Measurements from ENCODE around the gene CTBP2.
"Not testable (repeated sequence)": the region's sequence is repeated elsewhere in the genome, so short reads cannot be mapped to it uniquely, and the experiment has no call there.

CTBP2 gene

GRCh38 chr10:125186431-125187170 lies 26.2 kb upstream of the CTBP2 start:
- no peaks in the 10 kb centered on the region for H4K20me1 ChIP-seq (ENCODE audit: insufficient read depth, low read length)
- no peaks in the 10 kb centered on the region for H3K79me2 ChIP-seq (ENCODE audit: low read length)
- no peaks in the 10 kb centered on the region for H3K9me3 ChIP-seq (replicated peaks; ENCODE audit: insufficient read depth, low read length)
- H3K27ac ChIP-seq (ENCODE audit: low read length): no peak overlapping the region
- no peaks in the 10 kb centered on the region for H3K9me2 ChIP-seq (replicated peaks; ENCODE audit: insufficient read depth, low read length)
- no peaks in the 10 kb centered on the region for H3F3A ChIP-seq (ENCODE audit: insufficient read depth, low read length)
- DNase-seq: no peak
- no peaks in the 10 kb centered on the region for H3K27me3 ChIP-seq (replicated peaks; ENCODE audit: insufficient read depth, low read length)
- no peak overlapping the region for H3K9ac ChIP-seq (ENCODE audit: low read length)
- H3K4me2 ChIP-seq (ENCODE audit: low read depth, low read length): no peak overlapping the region
- TF ChIP-seq CTCF (IDR thresholded peaks at IDR 0.05; ENCODE audit: low read length) (no peak), EZH2phosphoT487 (IDR thresholded peaks at IDR 0.05; ENCODE audit: low read length) (no peak)
- H2AFZ ChIP-seq (ENCODE audit: low read length): no peak overlapping the region
- H3K4me3 ChIP-seq (ENCODE audit: low read length): no peak overlapping the region
- no peaks in the 10 kb centered on the region for H3K4me1 ChIP-seq (ENCODE audit: low read length)
- H3K36me3 ChIP-seq (replicated peaks; ENCODE audit: insufficient read depth, low read length): no peaks in the 10 kb centered on the region

GRCh38 chr10:125179107-125179506 lies 18.7 kb upstream of the CTBP2 start:
- not testable (repeated sequence) for H3F3A ChIP-seq (ENCODE audit: insufficient read depth, low read length); H3K9me3 ChIP-seq (replicated peaks; ENCODE audit: insufficient read depth, low read length); DNase-seq; H3K9me2 ChIP-seq (replicated peaks; ENCODE audit: insufficient read depth, low read length); H3K4me2 ChIP-seq (ENCODE audit: low read depth, low read length); H3K27ac ChIP-seq (ENCODE audit: low read length); H4K20me1 ChIP-seq (ENCODE audit: insufficient read depth, low read length); H3K36me3 ChIP-seq (replicated peaks; ENCODE audit: insufficient read depth, low read length); H3K4me3 ChIP-seq (ENCODE audit: low read length); H3K9ac ChIP-seq (ENCODE audit: low read length); H3K79me2 ChIP-seq (ENCODE audit: low read length); H2AFZ ChIP-seq (ENCODE audit: low read length); H3K4me1 ChIP-seq (ENCODE audit: low read length)
- peaks cover 27% of the 10 kb centered on the region; the same call in 1 of the 2 replicates for H3K27me3 ChIP-seq (replicated peaks; ENCODE audit: insufficient read depth, low read length)

GRCh38 chr10:125177641-125178640 lies 17.6 kb upstream of the CTBP2 start:
- Histone ChIP-seq H3K9me3 (replicated peaks; ENCODE audit: insufficient read depth, low read length) (no peaks in the 10 kb centered on the region), H3K27ac (ENCODE audit: low read length) (no peak overlapping the region), H3K27me3 (replicated peaks; ENCODE audit: insufficient read depth, low read length) (peaks cover 27% of the 10 kb centered on the region; the same call in 1 of the 2 replicates), H2AFZ (ENCODE audit: low read length) (no peak overlapping the region), H3F3A (ENCODE audit: insufficient read depth, low read length) (no peaks in the 10 kb centered on the region), H3K79me2 (ENCODE audit: low read length) (no peaks in the 10 kb centered on the region), H3K9me2 (replicated peaks; ENCODE audit: insufficient read depth, low read length) (no peaks in the 10 kb centered on the region), H3K4me1 (ENCODE audit: low read length) (no peaks in the 10 kb centered on the region), H3K9ac (ENCODE audit: low read length) (no peak overlapping the region), H3K36me3 (replicated peaks; ENCODE audit: insufficient read depth, low read length) (no peaks in the 10 kb centered on the region), H3K4me3 (ENCODE audit: low read length) (no peak overlapping the region), H3K4me2 (ENCODE audit: low read depth, low read length) (no peak overlapping the region), H4K20me1 (ENCODE audit: insufficient read depth, low read length) (no peaks in the 10 kb centered on the region)
- no peak for TF ChIP-seq EZH2phosphoT487 (IDR thresholded peaks at IDR 0.05; ENCODE audit: low read length)
- no peak for TF ChIP-seq EZH2 (optimal IDR thresholded peaks at IDR 0.05; ENCODE audit: low read depth, low read length)
- no peak for TF ChIP-seq CTCF (IDR thresholded peaks at IDR 0.05; ENCODE audit: low read length)
- no peak for DNase-seq

Measured in MM.1S (cell line).